Measurements from ENCODE around the gene CERKL.

DNA sequence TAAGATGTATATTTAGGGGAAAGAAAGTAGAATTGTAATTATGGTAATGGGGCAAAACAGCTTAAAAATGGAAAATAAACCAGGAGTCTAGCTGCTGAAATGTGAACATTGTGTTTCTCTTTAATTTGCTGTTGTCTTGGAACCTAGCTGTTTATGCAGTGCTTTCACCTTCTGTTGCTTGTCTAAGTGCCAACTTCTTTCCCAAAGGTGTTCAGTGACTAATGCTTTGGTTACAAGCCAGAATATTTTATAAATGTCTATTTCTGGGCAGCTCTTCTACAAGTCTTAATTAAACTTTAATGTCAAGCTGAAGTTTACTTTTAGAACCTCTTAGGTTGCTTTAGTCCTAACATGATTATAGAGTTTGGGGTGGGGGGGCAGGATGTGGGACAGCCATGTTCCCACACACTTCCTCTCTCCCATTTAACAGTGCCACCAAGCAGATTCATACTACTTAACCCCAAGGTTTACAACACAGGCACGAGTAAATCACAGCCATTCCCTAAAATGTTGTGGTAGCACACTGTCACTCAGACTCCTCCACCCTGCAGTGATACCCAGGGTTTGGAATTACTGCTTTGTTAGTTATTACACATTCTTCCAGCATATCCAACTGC lies 139.1 kb downstream of the CERKL start:
- TF ChIP-seq, protein P1, sequence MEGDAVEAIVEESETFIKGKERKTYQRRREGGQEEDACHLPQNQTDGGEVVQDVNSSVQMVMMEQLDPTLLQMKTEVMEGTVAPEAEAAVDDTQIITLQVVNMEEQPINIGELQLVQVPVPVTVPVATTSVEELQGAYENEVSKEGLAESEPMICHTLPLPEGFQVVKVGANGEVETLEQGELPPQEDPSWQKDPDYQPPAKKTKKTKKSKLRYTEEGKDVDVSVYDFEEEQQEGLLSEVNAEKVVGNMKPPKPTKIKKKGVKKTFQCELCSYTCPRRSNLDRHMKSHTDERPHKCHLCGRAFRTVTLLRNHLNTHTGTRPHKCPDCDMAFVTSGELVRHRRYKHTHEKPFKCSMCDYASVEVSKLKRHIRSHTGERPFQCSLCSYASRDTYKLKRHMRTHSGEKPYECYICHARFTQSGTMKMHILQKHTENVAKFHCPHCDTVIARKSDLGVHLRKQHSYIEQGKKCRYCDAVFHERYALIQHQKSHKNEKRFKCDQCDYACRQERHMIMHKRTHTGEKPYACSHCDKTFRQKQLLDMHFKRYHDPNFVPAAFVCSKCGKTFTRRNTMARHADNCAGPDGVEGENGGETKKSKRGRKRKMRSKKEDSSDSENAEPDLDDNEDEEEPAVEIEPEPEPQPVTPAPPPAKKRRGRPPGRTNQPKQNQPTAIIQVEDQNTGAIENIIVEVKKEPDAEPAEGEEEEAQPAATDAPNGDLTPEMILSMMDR (IDR thresholded peaks at IDR 0.05), result no peak
- TF ChIP-seq, protein P2, sequence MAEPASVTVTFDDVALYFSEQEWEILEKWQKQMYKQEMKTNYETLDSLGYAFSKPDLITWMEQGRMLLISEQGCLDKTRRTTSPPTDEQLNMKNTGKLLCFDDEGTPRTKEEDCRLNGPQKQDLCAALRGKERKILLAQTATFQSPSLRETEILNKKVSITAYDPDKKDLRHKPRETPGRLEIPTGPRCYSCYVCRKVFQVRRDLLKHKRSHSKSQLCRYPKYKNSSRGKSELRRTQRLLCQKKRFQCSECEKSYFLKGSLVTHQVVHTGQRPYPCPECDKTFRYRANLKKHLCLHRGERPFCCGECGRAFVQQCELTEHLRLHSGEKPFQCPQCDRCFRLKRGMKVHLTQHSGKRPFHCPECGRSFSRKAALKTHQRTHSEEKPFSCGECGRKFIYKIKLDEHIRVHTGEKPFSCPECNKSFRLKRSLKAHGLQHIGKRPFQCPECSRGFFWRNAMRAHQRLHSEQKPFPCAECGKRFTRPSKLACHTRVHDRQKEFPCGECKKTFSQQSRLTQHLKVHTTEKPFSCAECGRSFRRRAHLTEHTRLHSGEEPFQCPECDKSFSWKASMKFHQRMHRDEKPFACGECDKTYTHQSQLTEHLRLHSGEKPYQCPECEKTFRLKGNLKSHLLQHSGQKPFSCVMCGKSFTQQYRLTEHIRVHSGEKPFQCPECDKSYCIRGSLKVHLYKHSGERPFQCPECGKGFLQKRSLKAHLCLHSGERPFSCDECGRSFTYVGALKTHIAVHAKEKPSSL (CRISPR knock-in tag; conservative IDR thresholded peaks at IDR 0.05), result no peak
- no peak for TF ChIP-seq ZBTB21 (CRISPR knock-in tag; IDR thresholded peaks at IDR 0.05; ENCODE audit: borderline replicate concordance)
- no peak for TF ChIP-seq CREM (CRISPR knock-in tag; IDR thresholded peaks at IDR 0.05)
- TF ChIP-seq, protein P3, sequence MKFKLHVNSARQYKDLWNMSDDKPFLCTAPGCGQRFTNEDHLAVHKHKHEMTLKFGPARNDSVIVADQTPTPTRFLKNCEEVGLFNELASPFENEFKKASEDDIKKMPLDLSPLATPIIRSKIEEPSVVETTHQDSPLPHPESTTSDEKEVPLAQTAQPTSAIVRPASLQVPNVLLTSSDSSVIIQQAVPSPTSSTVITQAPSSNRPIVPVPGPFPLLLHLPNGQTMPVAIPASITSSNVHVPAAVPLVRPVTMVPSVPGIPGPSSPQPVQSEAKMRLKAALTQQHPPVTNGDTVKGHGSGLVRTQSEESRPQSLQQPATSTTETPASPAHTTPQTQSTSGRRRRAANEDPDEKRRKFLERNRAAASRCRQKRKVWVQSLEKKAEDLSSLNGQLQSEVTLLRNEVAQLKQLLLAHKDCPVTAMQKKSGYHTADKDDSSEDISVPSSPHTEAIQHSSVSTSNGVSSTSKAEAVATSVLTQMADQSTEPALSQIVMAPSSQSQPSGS (CRISPR knock-in tag; IDR thresholded peaks at IDR 0.05; ENCODE audit: borderline replicate concordance, low read depth), result no peak
- no peak for TF ChIP-seq TEAD4 (CRISPR knock-in tag; IDR thresholded peaks at IDR 0.05)
- TF ChIP-seq JUN (CRISPR knock-in tag; IDR thresholded peaks at IDR 0.05), result no peak
- TF ChIP-seq, protein P4, sequence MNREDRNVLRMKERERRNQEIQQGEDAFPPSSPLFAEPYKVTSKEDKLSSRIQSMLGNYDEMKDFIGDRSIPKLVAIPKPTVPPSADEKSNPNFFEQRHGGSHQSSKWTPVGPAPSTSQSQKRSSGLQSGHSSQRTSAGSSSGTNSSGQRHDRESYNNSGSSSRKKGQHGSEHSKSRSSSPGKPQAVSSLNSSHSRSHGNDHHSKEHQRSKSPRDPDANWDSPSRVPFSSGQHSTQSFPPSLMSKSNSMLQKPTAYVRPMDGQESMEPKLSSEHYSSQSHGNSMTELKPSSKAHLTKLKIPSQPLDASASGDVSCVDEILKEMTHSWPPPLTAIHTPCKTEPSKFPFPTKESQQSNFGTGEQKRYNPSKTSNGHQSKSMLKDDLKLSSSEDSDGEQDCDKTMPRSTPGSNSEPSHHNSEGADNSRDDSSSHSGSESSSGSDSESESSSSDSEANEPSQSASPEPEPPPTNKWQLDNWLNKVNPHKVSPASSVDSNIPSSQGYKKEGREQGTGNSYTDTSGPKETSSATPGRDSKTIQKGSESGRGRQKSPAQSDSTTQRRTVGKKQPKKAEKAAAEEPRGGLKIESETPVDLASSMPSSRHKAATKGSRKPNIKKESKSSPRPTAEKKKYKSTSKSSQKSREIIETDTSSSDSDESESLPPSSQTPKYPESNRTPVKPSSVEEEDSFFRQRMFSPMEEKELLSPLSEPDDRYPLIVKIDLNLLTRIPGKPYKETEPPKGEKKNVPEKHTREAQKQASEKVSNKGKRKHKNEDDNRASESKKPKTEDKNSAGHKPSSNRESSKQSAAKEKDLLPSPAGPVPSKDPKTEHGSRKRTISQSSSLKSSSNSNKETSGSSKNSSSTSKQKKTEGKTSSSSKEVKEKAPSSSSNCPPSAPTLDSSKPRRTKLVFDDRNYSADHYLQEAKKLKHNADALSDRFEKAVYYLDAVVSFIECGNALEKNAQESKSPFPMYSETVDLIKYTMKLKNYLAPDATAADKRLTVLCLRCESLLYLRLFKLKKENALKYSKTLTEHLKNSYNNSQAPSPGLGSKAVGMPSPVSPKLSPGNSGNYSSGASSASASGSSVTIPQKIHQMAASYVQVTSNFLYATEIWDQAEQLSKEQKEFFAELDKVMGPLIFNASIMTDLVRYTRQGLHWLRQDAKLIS (CRISPR knock-in tag; IDR thresholded peaks at IDR 0.05; ENCODE audit: borderline replicate concordance), result no peak

Data from WTC11 (cell line).